Measurements from ENCODE around the gene EIF1AD. TPM values are rescaled to one million over a fixed set of nuclear protein-coding genes. Genes with fewer than 3 reads are reported as not detected.

Gene EIF1AD
- total and polyA plus RNA-seq, 9 of the 15 experiments (the other 6 are each of a cell fraction or from before 2014, with no cell fraction given): 50.1 to 98.8 (median 58.7) TPM

GRCh38 chr11:65988791-65989592, 13.0 kb downstream of the EIF1AD start (continued):
- TF ChIP-seq CCAR2 (IDR thresholded peaks at IDR 0.05; ENCODE audit: low read depth, low read length) (no peak), ZKSCAN1 (IDR thresholded peaks at IDR 0.05; ENCODE audit: low read depth, low read length) (no peak), PRMT5 (CRISPR knock-in tag; IDR thresholded peaks at IDR 0.05) (no peak), NFYB (IDR thresholded peaks at IDR 0.05; ENCODE audit: extremely low read depth, insufficient read length) (no peak), TAF15 (IDR thresholded peaks at IDR 0.05; ENCODE audit: low read depth, low read length) (no peak), ZNF511 (CRISPR knock-in tag; IDR thresholded peaks at IDR 0.05) (no peak), FOXJ3 (CRISPR knock-in tag; IDR thresholded peaks at IDR 0.05) (no peak), ZNF551 (CRISPR knock-in tag; IDR thresholded peaks at IDR 0.05) (no peak), WHSC1 (IDR thresholded peaks at IDR 0.05; ENCODE audit: low read length) (no peak), TRIM28 (IDR thresholded peaks at IDR 0.05) (no peak), CHD7 (IDR thresholded peaks at IDR 0.05; ENCODE audit: low read depth, low read length) (no peak)
- TF ChIP-seq, protein P1, sequence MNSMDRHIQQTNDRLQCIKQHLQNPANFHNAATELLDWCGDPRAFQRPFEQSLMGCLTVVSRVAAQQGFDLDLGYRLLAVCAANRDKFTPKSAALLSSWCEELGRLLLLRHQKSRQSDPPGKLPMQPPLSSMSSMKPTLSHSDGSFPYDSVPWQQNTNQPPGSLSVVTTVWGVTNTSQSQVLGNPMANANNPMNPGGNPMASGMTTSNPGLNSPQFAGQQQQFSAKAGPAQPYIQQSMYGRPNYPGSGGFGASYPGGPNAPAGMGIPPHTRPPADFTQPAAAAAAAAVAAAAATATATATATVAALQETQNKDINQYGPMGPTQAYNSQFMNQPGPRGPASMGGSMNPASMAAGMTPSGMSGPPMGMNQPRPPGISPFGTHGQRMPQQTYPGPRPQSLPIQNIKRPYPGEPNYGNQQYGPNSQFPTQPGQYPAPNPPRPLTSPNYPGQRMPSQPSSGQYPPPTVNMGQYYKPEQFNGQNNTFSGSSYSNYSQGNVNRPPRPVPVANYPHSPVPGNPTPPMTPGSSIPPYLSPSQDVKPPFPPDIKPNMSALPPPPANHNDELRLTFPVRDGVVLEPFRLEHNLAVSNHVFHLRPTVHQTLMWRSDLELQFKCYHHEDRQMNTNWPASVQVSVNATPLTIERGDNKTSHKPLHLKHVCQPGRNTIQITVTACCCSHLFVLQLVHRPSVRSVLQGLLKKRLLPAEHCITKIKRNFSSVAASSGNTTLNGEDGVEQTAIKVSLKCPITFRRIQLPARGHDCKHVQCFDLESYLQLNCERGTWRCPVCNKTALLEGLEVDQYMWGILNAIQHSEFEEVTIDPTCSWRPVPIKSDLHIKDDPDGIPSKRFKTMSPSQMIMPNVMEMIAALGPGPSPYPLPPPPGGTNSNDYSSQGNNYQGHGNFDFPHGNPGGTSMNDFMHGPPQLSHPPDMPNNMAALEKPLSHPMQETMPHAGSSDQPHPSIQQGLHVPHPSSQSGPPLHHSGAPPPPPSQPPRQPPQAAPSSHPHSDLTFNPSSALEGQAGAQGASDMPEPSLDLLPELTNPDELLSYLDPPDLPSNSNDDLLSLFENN (IDR thresholded peaks at IDR 0.05; ENCODE audit: low read depth in 2 of 2, low read length in 2 of 2): 0 out of 4 replicates have a peak, but pooled peaks of 1 of the 2 experiments have one; percentile 43

Data from K562 (cell line).